Activated gamma-delta T cell treated with anti-CD3 and anti-CD28 coated beads, Interleukin-2, amount 50 U/mL, for 16 hours (primary cell): ENCODE results near the gene NFKBIB.

Experiments
- DNase-seq: peaks from one replicate; pipeline ENCODE4 v3.0.0-alpha.2; 2020; ENCODE audit warnings: low read depth

Gene NFKBIB

DNA sequence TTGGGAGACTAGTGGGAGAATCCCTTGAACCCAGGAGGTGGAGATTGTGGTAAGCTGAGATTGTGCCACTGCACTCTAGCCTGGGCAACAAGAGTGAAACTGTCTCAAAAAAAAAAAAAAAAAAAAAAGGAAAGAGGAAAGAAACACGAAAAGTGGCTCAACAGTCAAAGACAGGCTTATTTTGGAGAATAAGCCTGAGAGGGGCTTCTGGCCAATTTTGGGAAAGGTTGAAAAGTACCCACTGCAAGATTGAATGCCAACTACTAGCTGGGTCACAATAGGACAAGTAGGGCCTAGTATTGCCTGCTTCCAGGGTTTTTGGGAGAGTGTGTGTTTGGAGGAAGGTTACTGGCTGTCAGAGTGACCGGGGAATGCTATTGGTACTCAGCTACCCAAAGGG, 58.5 kb downstream of the NFKBIB start:
- no peak for DNase-seq
